22Rv1 (cell line): Measurements from ENCODE around the gene DOK3.

Experiments used
- H3K27ac ChIP-seq: fragments of 450-650 bp; 2 replicates; pipeline ENCODE4 v1.5.1; 2017
- CTCF ChIP-seq: fragments of 450-650 bp; IDR thresholded peaks from 2 replicates; pipeline ENCODE4 v1.5.1; 2017; ENCODE audit warnings: mild to moderate bottlenecking
- ZFX ChIP-seq: fragments of 450-650 bp; IDR thresholded peaks from 2 replicates; pipeline ENCODE4 v1.6.1; 2017; ENCODE audit warnings: antibody characterized with exemption, borderline replicate concordance

Gene DOK3

DNA sequence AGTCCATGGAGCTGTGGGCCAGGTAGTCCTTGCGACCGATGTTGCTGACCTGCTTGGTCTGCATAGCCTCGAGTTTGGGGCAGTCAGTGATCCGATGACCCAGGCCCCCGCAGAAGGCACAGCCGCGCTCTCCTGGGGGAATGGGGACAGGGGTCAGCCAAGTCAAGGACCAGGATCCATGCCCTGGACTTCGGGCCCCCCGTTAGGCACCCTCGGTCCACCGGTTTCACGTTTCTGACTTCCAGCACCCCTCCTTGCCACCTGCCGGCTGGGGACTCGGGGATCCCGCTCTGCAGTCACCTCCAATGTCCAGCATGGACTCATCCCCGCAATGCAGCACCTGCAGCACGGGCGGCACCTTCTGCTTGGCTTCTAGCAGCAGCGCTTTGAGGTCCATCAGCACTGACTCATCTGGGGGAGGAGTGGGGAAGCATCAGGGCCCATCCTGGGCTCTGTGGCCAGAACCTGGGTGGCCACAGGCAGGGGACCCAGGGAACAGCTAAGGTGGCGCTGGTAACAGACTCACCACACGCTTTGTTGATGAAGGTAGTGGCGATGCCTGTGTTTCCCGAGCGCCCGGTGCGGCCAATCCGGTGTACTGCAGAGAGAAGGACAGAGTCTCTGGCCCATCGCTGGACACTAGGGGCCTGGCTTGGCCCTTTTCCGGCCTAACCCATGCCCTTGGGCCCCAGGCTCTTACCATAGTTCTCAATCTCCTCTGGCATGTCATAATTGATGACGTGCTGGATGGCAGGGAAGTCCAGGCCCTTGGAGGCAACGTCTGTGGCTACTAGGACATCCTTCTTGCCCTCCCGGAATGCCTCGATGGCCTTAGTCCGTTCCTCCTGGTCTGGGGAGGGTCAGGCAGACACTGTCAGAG, 2.4 kb upstream of the DOK3 start:
- TF ChIP-seq ZFX (no peak), CTCF (no peak)
- no peak overlapping the region for H3K27ac ChIP-seq

DNA sequence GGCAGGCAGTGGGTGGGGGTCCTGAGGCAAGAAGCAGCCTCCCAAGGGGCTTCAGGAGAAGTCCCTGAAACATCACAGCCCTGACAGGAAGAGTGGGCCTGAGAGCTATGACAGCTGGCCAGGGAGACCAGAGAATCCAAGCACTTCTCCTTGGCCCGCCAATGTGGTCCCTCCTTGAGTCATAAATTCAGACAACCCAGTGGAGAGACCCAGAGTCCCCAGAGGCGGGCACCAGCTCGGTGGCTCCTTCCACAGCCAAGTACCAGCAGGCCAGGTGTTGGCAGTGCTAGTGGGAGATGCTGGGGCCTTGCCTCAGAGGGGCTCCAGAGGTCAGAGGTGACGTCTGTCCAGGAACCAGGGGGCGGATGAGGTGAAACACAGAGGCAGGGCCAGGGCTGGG, 1.6 kb upstream of the DOK3 start:
- H3K27ac ChIP-seq, result no peak overlapping the region
- TF ChIP-seq CTCF, result no peak
- TF ChIP-seq ZFX, result no peak

DNA sequence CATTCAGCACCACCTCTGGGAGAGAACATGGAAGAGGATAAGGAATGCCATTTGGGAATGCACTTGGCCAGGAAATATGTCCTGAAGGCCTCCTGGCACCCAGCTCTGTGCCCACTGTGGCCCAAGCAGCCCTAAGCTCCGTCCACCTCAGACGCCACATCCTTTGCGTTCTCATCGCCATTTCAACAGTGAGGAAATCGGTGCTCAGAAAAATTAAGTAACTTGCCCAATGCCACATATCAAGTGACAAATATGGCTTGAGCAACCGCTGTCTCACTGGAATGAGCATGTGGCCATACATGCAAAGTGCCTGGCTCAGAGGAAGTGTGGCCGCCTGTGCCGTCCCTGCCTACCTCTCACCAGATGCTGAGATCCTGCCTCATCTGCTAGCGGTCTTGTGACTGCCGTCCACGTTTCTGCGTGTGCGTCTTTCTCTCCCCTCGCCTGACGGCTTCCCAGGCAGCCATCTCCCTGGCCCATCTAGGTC, 984 bp upstream of the DOK3 start:
- H3K27ac ChIP-seq, result no peak overlapping the region
- TF ChIP-seq ZFX (no peak), CTCF (no peak)

DNA sequence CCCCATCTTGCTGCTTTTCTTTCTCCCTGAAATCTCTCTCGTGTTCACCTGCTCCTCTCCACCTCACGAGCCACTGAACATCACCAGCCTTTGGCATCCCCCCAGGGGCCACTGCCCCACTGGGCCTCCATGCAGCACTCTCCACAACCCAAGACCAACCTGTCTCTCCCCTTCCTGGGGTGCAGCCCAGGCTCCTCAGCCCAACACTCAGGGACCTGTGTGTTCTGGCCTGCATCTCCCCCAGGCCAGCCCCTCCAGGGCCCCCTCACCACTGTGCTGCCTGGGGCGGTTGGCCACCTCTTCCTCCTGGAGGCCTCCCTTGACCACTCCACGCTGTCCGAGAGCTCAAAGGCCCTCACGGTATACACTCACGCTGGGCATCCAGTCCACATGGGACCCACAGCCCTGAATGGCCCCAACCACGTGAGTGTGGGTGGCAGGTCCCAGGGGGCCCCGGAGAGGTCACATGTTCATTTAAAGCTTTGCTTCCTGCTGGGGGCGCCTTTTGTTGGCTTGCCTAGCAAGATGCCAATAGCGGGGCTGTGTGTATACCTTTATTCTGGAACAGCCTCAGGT, 453 bp upstream of the DOK3 start:
- TF ChIP-seq ZFX (no peak), CTCF (no peak)
- H3K27ac ChIP-seq, result no peak overlapping the region

GRCh38 chr5:177508837-177509236, 789 bp downstream of the DOK3 start:
- no peak overlapping the region for H3K27ac ChIP-seq
- TF ChIP-seq CTCF, result no peak
- no peak for TF ChIP-seq ZFX

- TF ChIP-seq CTCF (no peak), ZFX (no peak)
- H3K27ac ChIP-seq, result no peak overlapping the region
Observed at GRCh38 chr5:177508221-177508611, 1.4 kb downstream of the DOK3 start.

DNA sequence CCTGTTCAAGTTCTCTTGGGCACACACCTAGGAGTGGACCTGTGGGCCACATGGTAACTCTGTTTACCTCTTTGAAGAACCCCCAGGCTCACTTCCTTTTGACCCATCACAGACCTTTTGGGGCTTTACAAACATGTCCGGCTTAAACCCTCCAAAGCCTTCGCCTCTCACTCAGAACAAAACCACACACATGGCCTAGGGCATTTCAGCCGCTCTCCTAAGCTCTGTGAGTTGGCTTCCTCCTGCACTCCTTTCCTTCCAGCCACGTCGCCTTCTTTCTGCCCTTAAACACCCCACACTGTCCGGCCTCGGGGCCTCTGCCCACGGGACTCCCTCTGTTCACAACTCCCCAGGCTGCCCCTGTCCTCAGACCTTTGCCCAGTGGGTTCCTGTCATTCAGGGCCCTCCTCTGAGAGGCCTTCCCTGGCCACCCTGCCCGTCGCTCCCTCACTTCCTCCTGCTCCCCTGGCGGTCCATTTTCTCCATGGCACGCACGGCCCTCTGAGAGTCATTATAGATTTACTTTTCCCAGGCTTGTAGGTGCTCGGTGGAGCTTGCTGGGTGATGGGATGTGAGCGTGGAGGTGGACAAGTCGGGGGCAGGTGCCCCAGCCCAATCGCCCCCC, 1.9 kb downstream of the DOK3 start:
- no peak for TF ChIP-seq ZFX
- TF ChIP-seq CTCF, result no peak
- no peak overlapping the region for H3K27ac ChIP-seq
